GM12891 (cell line): ENCODE measurements around the gene BRS3. TPM values are rescaled to one million over a fixed set of nuclear protein-coding genes. Genes with fewer than 3 reads are reported as not detected.
"Not testable (repeated sequence)": the region's sequence is repeated elsewhere in the genome, so short reads cannot be mapped to it uniquely, and the experiment has no call there.

ENCODE experiments used
- DNase-seq: peaks from one replicate; pipeline ENCODE4 v3.0.0; 2011; ENCODE audit warnings: low spot score; ENCODE audit not compliant: insufficient read length
- FAIRE-seq: peaks from 2 replicates; lab custom pipeline; 2011; peaks lifted over from hg19 to GRCh38; lab: Jason Lieb, UNC
- PAX5 ChIP-seq: IDR thresholded peaks from 2 replicates; pipeline ENCODE4 v1.6.1; 2011; ENCODE audit warnings: low read length, moderate library complexity, mild to moderate bottlenecking; ENCODE audit not compliant: insufficient read depth, severe bottlenecking
- POLR2A ChIP-seq: IDR thresholded peaks from 2 replicates; pipeline ENCODE4 v1.6.1; 2011; ENCODE audit warnings: low read depth, low read length, control low read depth
- POLR2AphosphoS5 ChIP-seq: IDR thresholded peaks from 2 replicates; pipeline ENCODE4 v1.6.1; 2011; ENCODE audit warnings: low read depth, low read length, control low read depth
- POU2F2 ChIP-seq: IDR thresholded peaks from 2 replicates; pipeline ENCODE4 v1.6.1; 2011; ENCODE audit warnings: low read depth, mild to moderate bottlenecking, control low read depth, low read length, moderate library complexity
- SPI1 ChIP-seq: IDR thresholded peaks from 2 replicates; pipeline ENCODE4 v1.6.1; 2011; ENCODE audit warnings: low read depth, low read length, control low read depth
- TAF1 ChIP-seq: IDR thresholded peaks from 2 replicates; pipeline ENCODE4 v1.6.1; 2011; ENCODE audit warnings: low read depth, low read length, control low read depth
- polyA plus RNA-seq: library from polyadenylated mRNA; unstranded; fragments of >200 nt; gene quantifications from one replicate; pipeline ENCODE4 v1.2.1, GENCODE V29; 2012; ENCODE audit warnings: low read depth, missing spikeins, inconsistent platforms; ENCODE audit not compliant: missing spikeins

The BRS3 gene
- not detected for polyA plus RNA-seq

DNA sequence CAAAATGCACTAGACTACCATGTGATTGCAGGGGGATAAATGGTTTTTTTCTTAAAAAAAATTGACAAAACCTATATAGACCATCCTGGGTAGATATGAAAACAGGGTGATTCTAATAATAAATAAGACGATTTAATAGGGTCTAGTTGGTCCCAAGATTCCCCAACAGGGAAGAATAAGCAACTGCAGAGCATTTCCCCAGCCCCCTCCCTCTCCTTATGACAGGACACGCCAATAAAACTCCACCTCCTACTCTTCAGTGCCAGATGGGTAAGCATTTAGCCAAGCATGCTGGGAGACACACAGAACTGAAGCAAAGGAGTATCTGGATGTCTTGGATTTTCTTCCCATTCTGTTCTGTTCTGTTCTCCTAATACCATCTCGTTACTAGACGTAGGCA is at the start of gene BRS3:
TSS of gene BRS3 (plus strand) at position 301 of the 400 bp plus-strand sequence. CDS start 168 bp downstream, outside the sequence.
- TF ChIP-seq TAF1 (no peak), POLR2A (no peak), PAX5 (no peak), SPI1 (no peak), POLR2AphosphoS5 (no peak), POU2F2 (no peak)
- DNase-seq (no peak), FAIRE-seq (no peak)

DNA sequence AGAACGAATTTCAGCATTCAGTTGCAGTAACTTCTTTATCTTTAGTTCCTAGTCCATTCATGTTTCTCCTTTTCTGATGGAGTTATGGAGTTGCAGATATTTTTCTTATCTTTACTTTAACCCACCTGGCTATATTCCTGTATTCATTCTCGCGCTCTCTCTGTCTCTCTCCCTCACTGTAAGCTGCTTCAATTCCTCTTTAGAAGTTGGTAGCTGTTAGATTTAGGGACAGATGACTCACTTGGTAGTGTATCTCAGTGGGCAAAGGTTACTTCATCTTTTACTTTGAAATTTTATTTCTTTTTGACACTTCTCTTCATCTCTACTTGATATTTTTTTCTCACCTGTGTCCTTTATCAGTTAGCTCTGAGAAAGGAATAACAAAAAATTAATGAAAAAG is 49.6 kb upstream of the BRS3 start:
- FAIRE-seq = no peak
- TF ChIP-seq POLR2A = no peak
- TF ChIP-seq SPI1 = no peak
- TF ChIP-seq TAF1 = no peak
- no peak for TF ChIP-seq POU2F2
- TF ChIP-seq PAX5 = no peak
- no peak for TF ChIP-seq POLR2AphosphoS5

GRCh38 chrX:136445674-136446073 is 42.1 kb upstream of the BRS3 start:
- DNase-seq, FAIRE-seq: not testable (repeated sequence)

More for the DNA sequence above, 49.6 kb upstream of the BRS3 start:
- DNase-seq = no peak

DNA sequence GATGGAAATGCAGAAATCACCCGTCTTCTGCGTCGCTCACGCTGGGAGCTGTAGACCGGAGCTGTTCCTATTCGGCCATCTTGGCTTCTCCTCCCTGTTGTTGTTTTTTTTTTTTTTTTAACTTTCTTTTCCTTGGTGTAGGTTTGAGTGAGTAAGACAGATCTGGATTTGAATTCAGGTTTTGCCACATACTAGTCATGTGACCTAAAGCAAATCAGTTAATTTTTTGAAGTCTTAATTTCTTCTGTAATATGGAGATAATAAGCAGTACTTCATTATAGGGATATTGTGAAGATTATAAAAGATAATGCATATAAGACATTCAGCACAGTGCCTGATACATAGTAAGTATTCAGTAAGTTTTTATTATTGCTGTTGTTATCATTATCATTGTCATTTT is 41.5 kb upstream of the BRS3 start:
- TF ChIP-seq POU2F2 = no peak
- TF ChIP-seq PAX5 = no peak
- TF ChIP-seq SPI1 = no peak
- TF ChIP-seq TAF1 = no peak
- no peak for TF ChIP-seq POLR2AphosphoS5
- no peak for TF ChIP-seq POLR2A
- DNase-seq (no peak), FAIRE-seq (no peak)

DNA sequence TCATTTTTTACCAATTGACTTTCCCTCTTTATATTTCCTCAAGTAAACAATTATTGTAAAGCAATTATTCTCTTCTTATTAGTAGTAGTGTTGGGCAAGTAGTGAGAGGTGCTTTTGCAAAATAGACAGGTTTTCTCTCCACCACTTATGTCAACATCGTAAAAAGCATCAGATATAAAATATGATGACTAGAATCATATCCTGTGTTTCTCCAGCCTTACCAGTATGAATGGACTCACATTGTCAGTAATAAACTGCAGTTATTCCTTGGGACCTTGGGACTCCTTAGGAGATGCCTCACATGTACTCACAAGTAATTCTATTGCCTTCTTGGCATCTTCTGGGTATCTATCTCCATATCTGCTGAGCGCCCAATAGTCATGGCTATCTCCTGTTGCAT is 40.4 kb upstream of the BRS3 start:
- DNase-seq (no peak), FAIRE-seq (peak; percentile 51)
- TF ChIP-seq TAF1 = no peak
- TF ChIP-seq POLR2AphosphoS5 = no peak
- TF ChIP-seq POU2F2 = no peak
- no peak for TF ChIP-seq PAX5
- TF ChIP-seq POLR2A = no peak
- no peak for TF ChIP-seq SPI1

DNA sequence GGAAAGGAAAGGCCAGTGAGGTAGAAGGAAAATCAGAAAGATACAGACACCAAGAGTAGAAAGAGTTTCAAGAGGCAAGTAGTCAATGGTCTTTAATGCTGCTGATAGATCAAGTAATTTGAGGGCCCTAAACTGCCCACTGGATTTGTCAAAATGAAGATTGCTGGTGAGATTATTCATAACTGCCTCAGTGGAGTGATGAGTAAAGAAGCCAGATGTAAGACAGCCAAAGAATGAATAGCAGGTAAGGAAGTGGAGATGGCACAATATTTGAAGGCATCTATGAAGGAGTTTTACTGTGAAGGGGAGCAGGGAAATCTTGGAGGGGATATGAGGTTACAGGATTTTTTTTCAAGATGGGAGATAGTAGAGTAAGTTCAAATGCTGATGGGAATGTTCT is 39.8 kb upstream of the BRS3 start:
- DNase-seq = no peak
- FAIRE-seq = no peak
- no peak for TF ChIP-seq TAF1
- TF ChIP-seq PAX5 = no peak
- TF ChIP-seq POLR2AphosphoS5 = no peak
- no peak for TF ChIP-seq SPI1

- FAIRE-seq = no peak
- no peak for DNase-seq
- no peak for TF ChIP-seq SPI1
- TF ChIP-seq POU2F2 = no peak
- no peak for TF ChIP-seq POLR2A
- TF ChIP-seq PAX5 = no peak
- TF ChIP-seq POLR2AphosphoS5 = no peak
- no peak for TF ChIP-seq TAF1
These were observed 37.5 kb upstream of the BRS3 start for GRCh38 chrX:136450050-136450830.

DNA sequence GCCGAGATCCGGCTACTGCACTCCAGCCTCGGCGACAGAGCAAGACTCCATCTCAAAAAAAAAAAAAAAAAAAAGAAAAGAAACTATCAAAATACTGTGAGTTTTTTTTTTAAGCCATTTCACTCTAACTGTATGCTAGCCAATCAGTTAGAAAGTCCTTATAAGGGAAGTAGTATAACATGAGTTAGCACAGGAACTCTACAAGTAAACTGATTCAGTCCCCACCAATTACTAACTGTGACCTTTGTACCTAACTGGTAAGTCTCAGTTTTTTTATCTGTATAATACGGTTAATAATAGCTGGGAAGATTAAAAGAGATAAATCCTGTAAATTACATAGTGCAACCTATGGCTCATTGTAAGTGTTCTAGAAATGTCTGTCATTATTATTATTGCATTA is 35.1 kb upstream of the BRS3 start:
- DNase-seq (no peak), FAIRE-seq (no peak)
- no peak for TF ChIP-seq POLR2A
- no peak for TF ChIP-seq POU2F2
- no peak for TF ChIP-seq SPI1
- no peak for TF ChIP-seq POLR2AphosphoS5
- no peak for TF ChIP-seq TAF1
- TF ChIP-seq PAX5 = no peak

- no peak for FAIRE-seq
- DNase-seq = no peak
- TF ChIP-seq TAF1 (no peak), SPI1 (no peak), PAX5 (no peak), POLR2A (no peak), POU2F2 (no peak), POLR2AphosphoS5 (no peak)
These were observed 34.6 kb upstream of the BRS3 start for GRCh38 chrX:136453114-136453513.

DNA sequence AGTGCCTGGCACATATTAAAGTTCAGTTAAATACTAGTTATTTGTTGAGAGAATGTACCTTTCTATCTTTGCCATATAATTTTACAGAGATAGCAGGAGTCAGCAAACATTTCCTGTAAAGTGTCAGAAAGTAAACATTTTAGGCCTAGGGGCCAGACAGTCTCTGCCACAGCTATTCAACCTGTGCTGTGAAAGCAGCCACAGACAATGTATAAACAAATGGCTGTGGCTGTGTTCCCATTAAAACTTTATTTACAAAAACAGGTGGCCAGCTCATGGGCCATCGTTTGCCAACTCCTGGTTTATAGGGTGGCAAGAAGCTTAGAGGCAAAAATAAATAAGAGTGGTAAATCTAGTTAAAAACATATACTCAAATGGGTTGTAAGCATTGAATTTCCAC is 34.0 kb upstream of the BRS3 start:
- no peak for FAIRE-seq
- DNase-seq = no peak
- TF ChIP-seq POU2F2 (no peak), PAX5 (no peak), POLR2A (no peak), SPI1 (no peak), POLR2AphosphoS5 (no peak), TAF1 (no peak)

DNA sequence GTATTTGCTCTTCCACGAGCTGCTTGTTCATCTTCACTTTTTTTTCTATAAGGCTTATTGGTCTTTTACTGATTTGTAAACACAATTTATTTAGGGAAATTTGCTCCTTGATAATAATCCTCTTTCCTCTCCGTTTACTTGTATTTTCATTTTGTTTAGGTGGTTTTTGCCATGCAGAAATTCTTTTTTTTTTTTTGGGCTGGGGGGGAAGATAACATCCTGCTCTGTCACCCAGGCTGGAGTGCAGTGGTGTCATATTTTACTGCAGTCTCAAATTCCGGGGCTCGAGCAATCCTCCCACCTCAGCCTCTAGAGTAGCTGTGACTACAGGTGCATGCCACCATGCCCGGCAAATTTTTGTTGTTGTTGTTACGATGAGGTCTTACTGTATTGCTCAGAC is 31.6 kb upstream of the BRS3 start:
- TF ChIP-seq POLR2AphosphoS5 (no peak), SPI1 (no peak), POLR2A (no peak), POU2F2 (no peak), TAF1 (no peak), PAX5 (no peak)
- DNase-seq (no peak), FAIRE-seq (no peak)
